HepG2 (cell line): Measurements from ENCODE around the gene EIF2AK2. TPM values are rescaled to one million over a fixed set of nuclear protein-coding genes. Genes with fewer than 3 reads are reported as not detected.

ENCODE experiments used
- ATAC-seq: fragments of 200-7000 bp; cut with Tn5 transposase; 3 replicates; pipeline ENCODE4 v1.9.1; 2020; ENCODE audit warnings: mild to moderate bottlenecking, moderate library complexity
- BruUV-seq: library from RNA; stranded (reverse); fragments of 400-500 nt; replicated peaks from 2 replicates; lab custom pipeline; 2021; lab: Mats Ljungman, UMichigan
- CTCF ChIA-PET: fragments of 300-600 bp; formaldehyde crosslinking; extraction: SDS; loops from one replicate; lab custom pipeline; 2021; ENCODE audit warnings: low total read pairs, inconsistent platforms, low intra/inter-chr PET ratio; lab: Yijun Ruan, JAX
- POLR2A ChIA-PET: fragments of 350-600 bp; sonication (Branson Sonifier 250); formaldehyde crosslinking; loops from one replicate; lab custom pipeline; 2020; ENCODE audit warnings: antibody characterized with exemption, inconsistent platforms; lab: Yijun Ruan, JAX
- DNase-seq: peaks from one replicate; pipeline ENCODE4 v3.0.0-alpha.2; 2015; ENCODE audit warnings: low spot score
- FAIRE-seq: peaks from 3 replicates; lab custom pipeline; 2011; peaks lifted over from hg19 to GRCh38; lab: Jason Lieb, UNC
- H2AFZ ChIP-seq: one replicate; pipeline ENCODE4 v1.6.1; 2011; ENCODE audit warnings: low read length, inconsistent platforms
- H3K27ac ChIP-seq: fragments of 300-600 bp; 3 replicates; pipeline ENCODE4 v1.8.0; 2011; ENCODE audit warnings: mixed run types, mild to moderate bottlenecking, mixed read lengths, low read length, inconsistent platforms; ENCODE audit not compliant: insufficient read depth; ENCODE audit errors: extremely low read length
- H3K27me3 ChIP-seq, 2 experiments: fragments of 200-600 bp in 1 of 2; 2 replicates in 1 of 2; 3 replicates in 1 of 2; pipeline versions ENCODE4 v1.6.0 to v1.8.0; 2011; ENCODE audit warnings: low read length in 2 of 2, mild to moderate bottlenecking in 2 of 2, moderate library complexity in 2 of 2, inconsistent platforms in 1 of 2; ENCODE audit not compliant: insufficient read depth in 2 of 2, control insufficient read depth in 1 of 2
- H3K36me3 ChIP-seq, 2 experiments: fragments of 200-600 bp in 1 of 2; replicated peaks in 1 of 2; 2 replicates in 1 of 2; 3 replicates in 1 of 2; pipeline versions ENCODE4 v1.5.1 to v1.8.0; 2011; ENCODE audit warnings: low read length in 2 of 2, inconsistent platforms in 1 of 2; ENCODE audit not compliant: insufficient read depth in 2 of 2, control insufficient read depth in 1 of 2
- H3K4me1 ChIP-seq: 2 replicates; pipeline ENCODE4 v1.5.1; 2012; ENCODE audit warnings: low read length, inconsistent platforms; ENCODE audit not compliant: insufficient read depth
- H3K4me2 ChIP-seq: 2 replicates; pipeline ENCODE4 v1.6.0; 2011; ENCODE audit warnings: low read depth, low read length, inconsistent platforms
- H3K4me3 ChIP-seq, 3 experiments: fragments of 200-600 bp in 1 of 3; sonication (generic), shearing (Covaris generic) in 1 of 3; replicated peaks in 1 of 3; 2 replicates each; pipeline ENCODE4 v1.5.1; 2011 to 2016; ENCODE audit warnings: low read length in 3 of 3, inconsistent platforms in 2 of 3, low read depth in 2 of 3, mild to moderate bottlenecking in 2 of 3, control low read depth in 1 of 3, mixed read lengths in 1 of 3; ENCODE audit not compliant: insufficient read depth in 1 of 3
- H3K79me2 ChIP-seq: one replicate; pipeline ENCODE4 v1.6.1; 2011; ENCODE audit warnings: low read length, inconsistent platforms; ENCODE audit not compliant: insufficient read depth
- H3K9ac ChIP-seq: 2 replicates; pipeline ENCODE4 v1.6.0; 2011; ENCODE audit warnings: mild to moderate bottlenecking, low read depth, low read length, inconsistent platforms; ENCODE audit not compliant: insufficient read depth
- H3K9me3 ChIP-seq: 2 replicates; pipeline ENCODE4 v1.5.1; 2012; ENCODE audit warnings: mild to moderate bottlenecking, low read length
- H4K20me1 ChIP-seq: 2 replicates; pipeline ENCODE4 v1.6.0; 2011; ENCODE audit warnings: inconsistent platforms, mild to moderate bottlenecking, low read length, moderate library complexity; ENCODE audit not compliant: insufficient read depth
- CERS6 ChIP-seq: sonication (generic); formaldehyde crosslinking; IDR thresholded peaks from 2 replicates; pipeline ENCODE4 v1.5.0; 2020; ENCODE audit warnings: missing genetic modification reagents
- ELF1 ChIP-seq: sonication (generic); formaldehyde crosslinking; IDR thresholded peaks from 2 replicates; pipeline ENCODE4 v1.4.0; 2020; ENCODE audit warnings: missing genetic modification reagents
- FOXC1 ChIP-seq: sonication (generic); formaldehyde crosslinking; IDR thresholded peaks from 2 replicates; pipeline ENCODE4 v1.8.0; 2022; ENCODE audit warnings: mild to moderate bottlenecking, missing genetic modification reagents, borderline replicate concordance
- GZF1 ChIP-seq: sonication (generic); formaldehyde crosslinking; IDR thresholded peaks from 2 replicates; pipeline ENCODE4 v1.5.1; 2020; ENCODE audit warnings: mild to moderate bottlenecking, missing genetic modification reagents
- HMG20B ChIP-seq: conservative IDR thresholded peaks from 2 replicates; pipeline ENCODE4 v1.6.1; 2016; ENCODE audit warnings: missing genetic modification reagents, missing compliant biosample characterization
- KDM1A ChIP-seq: IDR thresholded peaks from 2 replicates; pipeline ENCODE4 v1.6.1; 2016; ENCODE audit warnings: missing compliant biosample characterization
- KDM3A ChIP-seq: IDR thresholded peaks from 2 replicates; pipeline ENCODE4 v1.6.1; 2018; ENCODE audit warnings: low read depth, missing compliant biosample characterization
- MED13 ChIP-seq: sonication (generic); formaldehyde crosslinking; IDR thresholded peaks from 2 replicates; pipeline ENCODE4 v1.5.0; 2020; ENCODE audit warnings: missing genetic modification reagents
- TMF1 ChIP-seq: sonication (generic); formaldehyde crosslinking; IDR thresholded peaks from 2 replicates; pipeline ENCODE4 v1.8.1; 2022; ENCODE audit warnings: low read depth, missing genetic modification reagents
- TRIM22 ChIP-seq: fragments of 450-650 bp; IDR thresholded peaks from 2 replicates; pipeline ENCODE4 v1.6.1; 2017
- U2AF1 ChIP-seq: fragments of 200-400 bp; formaldehyde crosslinking; optimal IDR thresholded peaks from 2 replicates; pipeline ENCODE3; 2017; ENCODE audit warnings: mild to moderate bottlenecking, low read depth, low read length
- ZFP37 ChIP-seq: sonication (generic); formaldehyde crosslinking; IDR thresholded peaks from 2 replicates; pipeline ENCODE4 v1.4.0; 2020; ENCODE audit warnings: missing genetic modification reagents, borderline replicate concordance
- ZKSCAN5 ChIP-seq: sonication (generic); formaldehyde crosslinking; IDR thresholded peaks from 2 replicates; pipeline ENCODE4 v1.5.1; 2020; ENCODE audit warnings: mild to moderate bottlenecking, missing genetic modification reagents
- ZNF333 ChIP-seq: sonication (generic); formaldehyde crosslinking; IDR thresholded peaks from 2 replicates; pipeline ENCODE4 v1.4.0; 2020; ENCODE audit warnings: mild to moderate bottlenecking, missing genetic modification reagents, borderline replicate concordance
- ZNF451 ChIP-seq: sonication (generic); formaldehyde crosslinking; IDR thresholded peaks from 2 replicates; pipeline ENCODE4 v1.5.0; 2020; ENCODE audit warnings: mild to moderate bottlenecking, missing genetic modification reagents
- ZNF552 ChIP-seq: sonication (generic); formaldehyde crosslinking; IDR thresholded peaks from 2 replicates; pipeline ENCODE4 v1.9.0; 2022; ENCODE audit warnings: missing genetic modification reagents, mild to moderate bottlenecking, borderline replicate concordance
- ZNF747 ChIP-seq: sonication (generic); formaldehyde crosslinking; IDR thresholded peaks from 2 replicates; pipeline ENCODE4 v1.8.1; 2023; ENCODE audit warnings: missing genetic modification reagents, mild to moderate bottlenecking, borderline replicate concordance
- ZNF773 ChIP-seq: sonication (generic); formaldehyde crosslinking; IDR thresholded peaks from 2 replicates; pipeline ENCODE4 v1.4.0; 2020; ENCODE audit warnings: missing genetic modification reagents, borderline replicate concordance
- ZNF790 ChIP-seq: sonication (generic); formaldehyde crosslinking; IDR thresholded peaks from 2 replicates; pipeline ENCODE4 v1.8.0; 2022; ENCODE audit warnings: missing genetic modification reagents, mild to moderate bottlenecking, borderline replicate concordance
- WGBS: methylation state at CpG from one replicate; pipeline ENCODE4 v1.1.6; 2017; ENCODE audit warnings: low lambda C conversion rate; 5-methylcytosine and 5-hydroxymethylcytosine counted together
- in situ Hi-C: cut with HindIII; loops from 2 replicates; pipeline ENCODE4 v1.10.0; 2017; ENCODE audit warnings: low pct_unique_long_range_greater_than_20kb; ENCODE audit not compliant: extremely low pct_ligation_motif_present
- intact Hi-C: fragments of 100-400 bp; cut with micrococcal nuclease; formaldehyde crosslinking; loops from one replicate; pipeline ENCODE4 v1.10.0; 2022; ENCODE audit not compliant: unreplicated experiment
- polyA plus RNA-seq, 8 experiments: library from polyadenylated mRNA; depleted of rRNA in 3 of 8; stranded (reverse) in 7 of 8; unstranded in 1 of 8; fragments of >200 nt; fragmentation: Illumina TruSeq in 4 of 8; extraction: Trizol in 4 of 8; gene quantifications; 2 replicates each; pipeline versions ENCODE4 v1.2.1 to v1.2.3, GENCODE V29; 2011 to 2016; ENCODE audit warnings: low read depth in 4 of 8, missing spikeins in 1 of 8, mixed read lengths in 1 of 8; ENCODE audit not compliant: insufficient read depth in 1 of 8
- total RNA-seq, 5 experiments: library from RNA; depleted of rRNA; stranded (reverse); fragments of >200 nt; fragmentation: Illumina TruSeq; extraction: Trizol; gene quantifications; 2 replicates each; pipeline ENCODE4 v1.2.3, GENCODE V29; 2016; ENCODE audit warnings: low read depth in 1 of 5

The EIF2AK2 gene
- total and polyA plus RNA-seq, 2 of the 13 experiments (the other 11 are each of a cell fraction or from before 2014, with no cell fraction given) = 10.2 to 26.1 TPM

DNA sequence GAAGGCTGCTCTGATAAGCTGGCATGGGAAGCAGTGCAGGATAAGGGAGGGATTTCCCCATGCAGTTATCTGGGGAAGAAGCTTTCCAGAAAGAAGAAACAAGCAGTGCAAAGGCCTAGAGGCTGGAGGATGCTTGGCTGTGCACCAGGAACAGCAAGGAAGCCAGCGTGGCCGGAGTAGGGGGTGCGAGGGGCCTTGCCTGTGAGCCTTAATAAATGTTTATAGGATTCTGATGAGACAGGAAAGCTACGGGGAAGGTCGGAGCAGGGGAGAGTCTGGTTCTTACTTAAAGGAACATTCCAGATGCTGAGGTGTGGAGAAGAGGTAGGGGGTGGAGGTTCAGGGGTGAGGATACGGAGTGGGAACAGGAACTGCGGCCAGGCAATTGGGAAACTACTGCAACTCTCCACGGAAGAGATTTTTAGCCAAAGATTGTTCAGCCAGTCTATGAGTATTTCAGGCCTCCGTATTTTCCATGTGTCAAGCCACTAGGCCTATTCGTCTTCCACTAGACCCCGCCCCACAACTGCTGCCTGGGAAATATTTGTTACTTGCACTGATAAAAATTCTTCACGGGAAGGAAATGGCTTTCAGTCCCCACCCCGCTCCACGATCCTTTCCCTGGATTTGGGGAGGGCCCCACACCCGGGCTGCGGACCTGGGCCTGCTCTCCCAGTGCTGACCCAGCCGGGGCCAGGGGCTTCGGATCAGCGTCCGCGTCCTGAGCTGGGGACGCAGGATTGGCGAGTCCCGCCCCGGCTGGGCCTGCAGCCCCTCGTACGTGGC lies 516 bp downstream of the EIF2AK2 start (continued):
- TF ChIP-seq FOXC1 (0 out of 2 replicates have a peak, but pooled peaks have one; percentile 25), HMG20B (CRISPR knock-in tag) (no peak), KDM3A (0 out of 2 replicates have a peak, but pooled peaks have one; percentile 15), KDM1A (CRISPR knock-in tag) (no peak), ZNF790 (peak; percentile 90; the same call in 1 of the 2 replicates), ZKSCAN5 (CRISPR knock-in tag) (no peak), ZNF333 (CRISPR knock-in tag) (peak; percentile 23; the same call in 1 of the 2 replicates), ELF1 (CRISPR knock-in tag) (no peak)

DNA sequence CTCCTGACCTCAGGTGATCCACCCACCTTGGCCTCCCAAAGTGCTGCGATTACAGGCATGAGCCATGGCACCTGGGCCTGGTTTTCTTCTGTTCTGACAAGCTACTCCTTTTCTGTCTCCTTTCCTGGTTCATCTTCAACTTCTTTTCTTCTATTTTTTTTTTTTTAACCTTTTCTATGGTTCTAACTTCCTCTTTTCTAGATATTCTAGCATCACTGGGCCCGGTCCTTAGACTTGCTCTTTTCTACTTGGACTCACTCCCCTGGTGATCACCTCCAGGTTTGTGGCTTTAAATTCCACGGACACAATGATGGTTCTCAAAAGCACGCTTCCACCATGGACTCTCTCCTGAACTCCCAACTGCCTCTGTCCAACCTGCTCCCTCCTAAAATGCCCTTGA lies 2.0 kb downstream of the EIF2AK2 start:
- peaks cover 57% of the 10 kb centered on the region for H3K79me2 ChIP-seq
- BruUV-seq = no TSS peak
- no peaks in the 10 kb centered on the region for H3K36me3 ChIP-seq
- H3K9me3 ChIP-seq = no peaks in the 10 kb centered on the region
- H2AFZ ChIP-seq = no peak overlapping the region
- H3K27ac ChIP-seq = no peak overlapping the region
- ChIA-PET CTCF (no interaction called here), POLR2A (no interaction called here)
- TF ChIP-seq ZNF747 (CRISPR knock-in tag) = no peak
- no peak for TF ChIP-seq TMF1 (CRISPR knock-in tag)
- no peak for TF ChIP-seq CERS6 (CRISPR knock-in tag)
- no peak for TF ChIP-seq ZNF773
- TF ChIP-seq ZFP37 (CRISPR knock-in tag) = no peak
- no peak for TF ChIP-seq ZNF552
- TF ChIP-seq MED13 (CRISPR knock-in tag) = no peak
- no peak for TF ChIP-seq TRIM22
- TF ChIP-seq U2AF1 = no peak
- no peak for TF ChIP-seq GZF1 (CRISPR knock-in tag)
- no peak for TF ChIP-seq ZNF451 (CRISPR knock-in tag)
- no peak overlapping the region for H3K4me3 ChIP-seq
- ATAC-seq = no peak
- no peaks in the 10 kb centered on the region for H4K20me1 ChIP-seq
- peaks cover 61% of the 10 kb centered on the region for H3K4me1 ChIP-seq
- DNase-seq = no peak
- H3K27me3 ChIP-seq = no peaks in the 10 kb centered on the region; a peak in 1 of 5 replicates
- no peak for FAIRE-seq
- H3K4me2 ChIP-seq = peak overlapping the region; percentile 92; the same call in 1 of the 2 replicates
- H3K9ac ChIP-seq = no peak overlapping the region
- 97% methylated on average over 4 of the region's 4 CpGs for WGBS
- intact Hi-C loops = no loop called here
- in situ Hi-C loops = loop anchor here (5.0 to 25.0 kb wide), 2 partner anchors 73 to 733 kb away; no protein-coding TSS in a partner anchor
